AG04450 (cell line): ENCODE results near the gene ARHGAP15. TPM values are rescaled to one million over a fixed set of nuclear protein-coding genes. Genes with fewer than 3 reads are reported as not detected.

Experiments
- CTCF ChIA-PET: fragments of 300-600, 350-600 bp; formaldehyde crosslinking; extraction: SDS; loops from one replicate; lab custom pipeline; 2022; ENCODE audit warnings: antibody characterized with exemption, inconsistent platforms; lab: Charles Lee
- POLR2A ChIA-PET: fragments of 350-600 bp; formaldehyde crosslinking; extraction: SDS; loops from one replicate; lab custom pipeline; 2021; ENCODE audit warnings: antibody characterized with exemption, inconsistent platforms; lab: Yijun Ruan, JAX
- DNase-seq: peaks from one replicate; pipeline ENCODE4 v3.0.0-alpha.2; 2011; ENCODE audit warnings: low read depth, low spot score
- H3K27ac ChIP-seq: one replicate; pipeline ENCODE4 v1.5.1; 2012; ENCODE audit warnings: low read depth, low read length, control low read depth
- H3K27me3 ChIP-seq: one replicate; pipeline ENCODE4 v1.6.0; 2012; ENCODE audit warnings: low read length; ENCODE audit not compliant: control insufficient read depth, insufficient read depth
- H3K4me3 ChIP-seq: 2 replicates; pipeline ENCODE4 v1.5.1; 2011; ENCODE audit warnings: mild to moderate bottlenecking, low read depth, low read length, control low read depth
- H3K9me3 ChIP-seq: 2 replicates; pipeline ENCODE4 v1.5.1; 2012; ENCODE audit warnings: low read length; ENCODE audit not compliant: control insufficient read depth, insufficient read depth
- polyA plus RNA-seq: library from polyadenylated mRNA; depleted of rRNA; stranded (reverse); fragments of >200 nt; gene quantifications from 2 replicates; pipeline ENCODE4 v1.2.3, GENCODE V29; 2011
- TF ChIP-seq, protein P1 (sequence below): IDR thresholded peaks from 2 replicates; pipeline ENCODE4 v1.5.1; 2011; ENCODE audit warnings: low read depth, low read length, control low read depth, inconsistent platforms

The ARHGAP15 gene
- polyA plus RNA-seq, 1 experiment, result not detected

DNA sequence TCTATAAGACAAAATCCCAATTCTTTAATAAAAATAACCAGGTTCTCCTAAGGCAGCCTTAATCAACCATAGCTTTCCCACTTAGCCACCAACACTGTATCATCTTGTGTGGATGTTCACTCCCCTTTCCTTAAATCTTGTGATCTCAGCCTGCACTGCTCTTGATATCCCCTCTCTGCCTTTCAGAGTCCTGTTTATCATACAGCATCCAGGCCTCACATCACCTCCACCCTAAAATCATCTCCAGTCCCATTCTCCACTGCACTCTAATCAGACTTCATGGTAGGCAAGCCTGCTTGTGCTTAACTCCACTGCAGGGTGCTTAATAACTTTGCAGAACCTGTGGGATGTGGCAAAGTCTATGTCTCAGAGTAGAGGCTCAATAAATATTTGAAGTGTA, 18.8 kb downstream of the ARHGAP15 start:
- TF ChIP-seq, protein P1, sequence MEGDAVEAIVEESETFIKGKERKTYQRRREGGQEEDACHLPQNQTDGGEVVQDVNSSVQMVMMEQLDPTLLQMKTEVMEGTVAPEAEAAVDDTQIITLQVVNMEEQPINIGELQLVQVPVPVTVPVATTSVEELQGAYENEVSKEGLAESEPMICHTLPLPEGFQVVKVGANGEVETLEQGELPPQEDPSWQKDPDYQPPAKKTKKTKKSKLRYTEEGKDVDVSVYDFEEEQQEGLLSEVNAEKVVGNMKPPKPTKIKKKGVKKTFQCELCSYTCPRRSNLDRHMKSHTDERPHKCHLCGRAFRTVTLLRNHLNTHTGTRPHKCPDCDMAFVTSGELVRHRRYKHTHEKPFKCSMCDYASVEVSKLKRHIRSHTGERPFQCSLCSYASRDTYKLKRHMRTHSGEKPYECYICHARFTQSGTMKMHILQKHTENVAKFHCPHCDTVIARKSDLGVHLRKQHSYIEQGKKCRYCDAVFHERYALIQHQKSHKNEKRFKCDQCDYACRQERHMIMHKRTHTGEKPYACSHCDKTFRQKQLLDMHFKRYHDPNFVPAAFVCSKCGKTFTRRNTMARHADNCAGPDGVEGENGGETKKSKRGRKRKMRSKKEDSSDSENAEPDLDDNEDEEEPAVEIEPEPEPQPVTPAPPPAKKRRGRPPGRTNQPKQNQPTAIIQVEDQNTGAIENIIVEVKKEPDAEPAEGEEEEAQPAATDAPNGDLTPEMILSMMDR, result no peak
- Histone ChIP-seq H3K27ac (no peak overlapping the region), H3K9me3 (no peaks in the 10 kb centered on the region), H3K27me3 (no peaks in the 10 kb centered on the region), H3K4me3 (no peak overlapping the region)
- no peak for DNase-seq
- ChIA-PET CTCF (no interaction called here), POLR2A (no interaction called here)

DNA sequence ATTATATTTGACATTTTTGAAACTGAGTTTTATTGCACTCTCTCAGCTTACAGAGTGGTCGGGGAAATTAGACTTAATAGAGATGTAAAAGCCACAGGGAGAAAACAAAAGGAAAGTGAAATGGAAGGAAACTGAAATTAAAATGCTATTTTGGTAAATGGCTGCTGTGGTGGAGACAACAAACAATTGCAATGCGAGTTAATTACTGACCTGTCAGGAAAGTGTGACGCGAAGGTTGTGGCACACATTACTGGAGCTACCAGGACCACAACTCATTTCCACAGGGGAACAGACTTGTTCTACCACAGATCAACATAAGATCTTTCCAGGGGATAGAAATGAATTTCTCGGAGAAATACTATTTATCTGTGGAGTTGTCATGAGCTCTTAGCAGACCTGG, 19.5 kb downstream of the ARHGAP15 start:
- Histone ChIP-seq H3K27ac (no peak overlapping the region), H3K27me3 (no peaks in the 10 kb centered on the region), H3K9me3 (no peaks in the 10 kb centered on the region), H3K4me3 (no peak overlapping the region)
- TF ChIP-seq, protein P1, result no peak
- POLR2A ChIA-PET, result no interaction called here
- CTCF ChIA-PET, result interaction anchor here (0.7 kb wide), 1 partner anchor 23 kb away, joined by 3 read pairs; no protein-coding TSS in a partner anchor
- DNase-seq, result no peak

DNA sequence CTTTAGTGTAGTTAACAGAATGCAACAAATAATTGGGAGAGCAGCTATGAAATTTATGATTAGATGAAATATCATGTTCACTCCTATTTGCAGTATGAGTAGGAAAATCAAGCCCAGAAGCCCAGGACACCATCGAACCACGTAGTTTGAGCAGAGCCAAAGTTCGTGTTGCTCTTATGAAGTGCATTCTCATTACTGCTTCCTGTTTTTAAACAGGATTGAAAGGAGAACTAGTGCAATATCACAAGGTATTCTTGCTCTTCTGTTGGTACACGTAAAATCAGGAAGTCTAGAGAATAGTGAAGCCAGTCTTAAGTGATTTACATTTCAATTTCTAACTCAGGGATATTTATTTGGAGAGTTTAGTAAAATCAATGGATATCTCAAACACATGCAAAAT, 21.1 kb downstream of the ARHGAP15 start:
- no peak for DNase-seq
- Histone ChIP-seq H3K27me3 (no peaks in the 10 kb centered on the region), H3K27ac (no peak overlapping the region), H3K4me3 (no peak overlapping the region), H3K9me3 (no peaks in the 10 kb centered on the region)
- POLR2A ChIA-PET, result no interaction called here
- TF ChIP-seq, protein P1, result no peak
- CTCF ChIA-PET, result no interaction called here

DNA sequence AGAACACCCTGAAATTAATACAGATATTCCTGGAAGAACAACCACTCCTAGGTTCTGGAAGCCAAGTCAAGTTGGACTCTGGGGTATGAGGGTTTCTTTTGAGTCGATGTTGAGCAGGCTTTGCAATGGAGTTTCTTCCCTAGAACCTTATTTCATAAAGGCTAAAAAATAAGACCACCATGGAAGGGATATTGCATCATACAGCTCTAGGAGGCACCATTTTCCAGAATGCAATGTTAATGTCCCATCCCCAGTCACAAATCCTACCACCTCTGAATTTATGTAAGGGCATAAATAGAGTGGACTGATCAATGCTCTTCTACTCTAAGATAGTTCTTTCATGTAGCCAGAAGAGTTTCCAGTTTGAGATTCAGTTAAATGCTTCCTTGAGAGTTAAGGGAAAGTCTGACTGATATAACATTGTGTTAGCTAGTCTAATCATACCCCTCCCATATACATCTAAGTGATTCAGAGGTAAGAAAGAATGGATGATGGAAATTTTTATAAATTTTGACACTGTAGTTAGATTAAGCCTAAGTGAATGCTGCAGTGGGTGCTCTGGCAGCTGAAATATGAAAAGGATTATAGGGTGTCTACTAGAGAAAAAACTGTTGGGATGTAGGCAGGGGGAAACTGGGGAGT, 22.0 kb downstream of the ARHGAP15 start:
- Histone ChIP-seq H3K27me3 (no peaks in the 10 kb centered on the region), H3K9me3 (no peaks in the 10 kb centered on the region), H3K4me3 (no peak overlapping the region), H3K27ac (no peak overlapping the region)
- ChIA-PET POLR2A (no interaction called here), CTCF (no interaction called here)
- DNase-seq, result no peak
- TF ChIP-seq, protein P1, result no peak

DNA sequence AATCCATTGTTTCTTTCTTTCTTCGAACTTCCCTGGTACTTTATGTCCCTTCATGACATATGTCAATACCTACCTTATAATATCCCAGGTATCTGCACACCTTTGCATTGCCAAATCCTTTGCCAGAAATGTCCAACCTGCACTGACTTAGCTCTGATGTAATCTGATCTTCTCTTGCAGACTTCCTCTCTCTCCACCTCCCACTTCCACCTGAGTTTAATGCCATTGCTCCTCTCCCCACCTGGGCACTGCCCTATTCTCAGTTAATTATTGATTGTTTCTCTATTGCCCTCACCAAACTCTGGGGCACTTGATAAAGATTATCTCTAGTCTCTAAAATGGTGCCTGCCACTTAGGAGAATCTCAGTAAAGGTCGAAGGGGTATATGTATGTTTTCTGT, 23.0 kb downstream of the ARHGAP15 start:
- TF ChIP-seq, protein P1, result no peak
- no peak overlapping the region for H3K4me3 ChIP-seq
- H3K9me3 ChIP-seq, result no peaks in the 10 kb centered on the region
- no peak overlapping the region for H3K27ac ChIP-seq
- POLR2A ChIA-PET, result no interaction called here
- CTCF ChIA-PET, result no interaction called here
- DNase-seq, result no peak
- H3K27me3 ChIP-seq, result no peaks in the 10 kb centered on the region
